ENCODE measurements around the gene PRRC2C.

PRRC2C gene

GRCh38 chr1:171616586-171616985 is 131.3 kb downstream of the PRRC2C start:
- Histone ChIP-seq H3K9me3 (ENCODE audit: control insufficient read depth, low read length) (no peaks in the 10 kb centered on the region), H3K27me3 (replicated peaks; ENCODE audit: control insufficient read depth, insufficient read depth, low read length, poor library complexity, severe bottlenecking) (no peaks in the 10 kb centered on the region), H3K27ac (ENCODE audit: insufficient read depth, low read length, poor library complexity, severe bottlenecking) (no peak overlapping the region), H3K4me3 (ENCODE audit: insufficient read depth, low read depth, low read length, poor library complexity, severe bottlenecking) (no peak overlapping the region), H3K36me3 (ENCODE audit: control insufficient read depth, insufficient read depth, low read length) (no peaks in the 10 kb centered on the region), H3K4me1 (ENCODE audit: control insufficient read depth, insufficient read depth, low read length, poor library complexity, severe bottlenecking) (no peaks in the 10 kb centered on the region)
- DNase-seq = no peak

- H3K4me3 ChIP-seq (ENCODE audit: insufficient read depth, low read depth, low read length, poor library complexity, severe bottlenecking) = no peak within 1 kb of the TSS
- no peak within 1 kb of the TSS for H3K27ac ChIP-seq (ENCODE audit: insufficient read depth, low read length, poor library complexity, severe bottlenecking)
- no peaks in the 10 kb centered on the region for H3K4me1 ChIP-seq (ENCODE audit: control insufficient read depth, insufficient read depth, low read length, poor library complexity, severe bottlenecking)
- no peaks in the 10 kb centered on the region for H3K36me3 ChIP-seq (ENCODE audit: control insufficient read depth, insufficient read depth, low read length)
- no peaks in the 10 kb centered on the region for H3K27me3 ChIP-seq (replicated peaks; ENCODE audit: control insufficient read depth, insufficient read depth, low read length, poor library complexity, severe bottlenecking)
- H3K9me3 ChIP-seq (ENCODE audit: control insufficient read depth, low read length) = no peaks in the 10 kb centered on the region
- DNase-seq = no peak
These were observed 136.8 kb downstream of the PRRC2C start, which contains the start of gene MYOCOS for GRCh38 chr1:171622152-171622462. Gene MYOCOS, plus strand, starts transcription at chr1:171622243. Its CDS starts 1,641 bp downstream, at chr1:171623884.

GRCh38 chr1:171623651-171624331 is 138.5 kb downstream of the PRRC2C start:
- DNase-seq = no peak
- Histone ChIP-seq H3K27me3 (replicated peaks; ENCODE audit: control insufficient read depth, insufficient read depth, low read length, poor library complexity, severe bottlenecking) (no peaks in the 10 kb centered on the region), H3K9me3 (ENCODE audit: control insufficient read depth, low read length) (no peaks in the 10 kb centered on the region), H3K27ac (ENCODE audit: insufficient read depth, low read length, poor library complexity, severe bottlenecking) (no peak overlapping the region), H3K4me3 (ENCODE audit: insufficient read depth, low read depth, low read length, poor library complexity, severe bottlenecking) (no peak overlapping the region), H3K36me3 (ENCODE audit: control insufficient read depth, insufficient read depth, low read length) (no peaks in the 10 kb centered on the region), H3K4me1 (ENCODE audit: control insufficient read depth, insufficient read depth, low read length, poor library complexity, severe bottlenecking) (no peaks in the 10 kb centered on the region)

GRCh38 chr1:171625225-171625624 is 139.9 kb downstream of the PRRC2C start:
- no peaks in the 10 kb centered on the region for H3K4me1 ChIP-seq (ENCODE audit: control insufficient read depth, insufficient read depth, low read length, poor library complexity, severe bottlenecking)
- no peaks in the 10 kb centered on the region for H3K36me3 ChIP-seq (ENCODE audit: control insufficient read depth, insufficient read depth, low read length)
- DNase-seq = no peak
- no peaks in the 10 kb centered on the region for H3K27me3 ChIP-seq (replicated peaks; ENCODE audit: control insufficient read depth, insufficient read depth, low read length, poor library complexity, severe bottlenecking)
- H3K4me3 ChIP-seq (ENCODE audit: insufficient read depth, low read depth, low read length, poor library complexity, severe bottlenecking) = no peak overlapping the region
- H3K27ac ChIP-seq (ENCODE audit: insufficient read depth, low read length, poor library complexity, severe bottlenecking) = no peak overlapping the region
- no peaks in the 10 kb centered on the region for H3K9me3 ChIP-seq (ENCODE audit: control insufficient read depth, low read length)

- Histone ChIP-seq H3K27me3 (replicated peaks; ENCODE audit: control insufficient read depth, insufficient read depth, low read length, poor library complexity, severe bottlenecking) (no peaks in the 10 kb centered on the region), H3K9me3 (ENCODE audit: control insufficient read depth, low read length) (no peaks in the 10 kb centered on the region), H3K27ac (ENCODE audit: insufficient read depth, low read length, poor library complexity, severe bottlenecking) (no peak overlapping the region), H3K4me3 (ENCODE audit: insufficient read depth, low read depth, low read length, poor library complexity, severe bottlenecking) (no peak overlapping the region), H3K36me3 (ENCODE audit: control insufficient read depth, insufficient read depth, low read length) (no peaks in the 10 kb centered on the region), H3K4me1 (ENCODE audit: control insufficient read depth, insufficient read depth, low read length, poor library complexity, severe bottlenecking) (no peaks in the 10 kb centered on the region)
- no peak for DNase-seq
These were observed 141.7 kb downstream of the PRRC2C start for GRCh38 chr1:171627020-171627419.

GRCh38 chr1:171628225-171628624 is 142.9 kb downstream of the PRRC2C start:
- H3K4me1 ChIP-seq (ENCODE audit: control insufficient read depth, insufficient read depth, low read length, poor library complexity, severe bottlenecking) = no peaks in the 10 kb centered on the region
- no peak for DNase-seq
- H3K4me3 ChIP-seq (ENCODE audit: insufficient read depth, low read depth, low read length, poor library complexity, severe bottlenecking) = no peak overlapping the region
- H3K36me3 ChIP-seq (ENCODE audit: control insufficient read depth, insufficient read depth, low read length) = no peaks in the 10 kb centered on the region
- no peaks in the 10 kb centered on the region for H3K27me3 ChIP-seq (replicated peaks; ENCODE audit: control insufficient read depth, insufficient read depth, low read length, poor library complexity, severe bottlenecking)
- H3K27ac ChIP-seq (ENCODE audit: insufficient read depth, low read length, poor library complexity, severe bottlenecking) = no peak overlapping the region
- H3K9me3 ChIP-seq (ENCODE audit: control insufficient read depth, low read length) = no peaks in the 10 kb centered on the region

- Histone ChIP-seq H3K9me3 (ENCODE audit: control insufficient read depth, low read length) (no peaks in the 10 kb centered on the region), H3K4me1 (ENCODE audit: control insufficient read depth, insufficient read depth, low read length, poor library complexity, severe bottlenecking) (no peaks in the 10 kb centered on the region), H3K27me3 (replicated peaks; ENCODE audit: control insufficient read depth, insufficient read depth, low read length, poor library complexity, severe bottlenecking) (no peaks in the 10 kb centered on the region), H3K36me3 (ENCODE audit: control insufficient read depth, insufficient read depth, low read length) (no peaks in the 10 kb centered on the region), H3K27ac (ENCODE audit: insufficient read depth, low read length, poor library complexity, severe bottlenecking) (no peak overlapping the region), H3K4me3 (ENCODE audit: insufficient read depth, low read depth, low read length, poor library complexity, severe bottlenecking) (no peak overlapping the region)
- no peak for DNase-seq
These were observed 150.3 kb downstream of the PRRC2C start for GRCh38 chr1:171635661-171636060.

- H3K4me1 ChIP-seq (ENCODE audit: control insufficient read depth, insufficient read depth, low read length, poor library complexity, severe bottlenecking) = no peaks in the 10 kb centered on the region
- no peak for DNase-seq
- no peak overlapping the region for H3K27ac ChIP-seq (ENCODE audit: insufficient read depth, low read length, poor library complexity, severe bottlenecking)
- H3K27me3 ChIP-seq (replicated peaks; ENCODE audit: control insufficient read depth, insufficient read depth, low read length, poor library complexity, severe bottlenecking) = no peaks in the 10 kb centered on the region
- no peaks in the 10 kb centered on the region for H3K36me3 ChIP-seq (ENCODE audit: control insufficient read depth, insufficient read depth, low read length)
- no peaks in the 10 kb centered on the region for H3K9me3 ChIP-seq (ENCODE audit: control insufficient read depth, low read length)
- H3K4me3 ChIP-seq (ENCODE audit: insufficient read depth, low read depth, low read length, poor library complexity, severe bottlenecking) = no peak overlapping the region
These were observed 150.8 kb downstream of the PRRC2C start for GRCh38 chr1:171636141-171636540.

- no peak overlapping the region for H3K4me3 ChIP-seq (ENCODE audit: insufficient read depth, low read depth, low read length, poor library complexity, severe bottlenecking)
- no peaks in the 10 kb centered on the region for H3K4me1 ChIP-seq (ENCODE audit: control insufficient read depth, insufficient read depth, low read length, poor library complexity, severe bottlenecking)
- DNase-seq = no peak
- H3K36me3 ChIP-seq (ENCODE audit: control insufficient read depth, insufficient read depth, low read length) = no peaks in the 10 kb centered on the region
- no peaks in the 10 kb centered on the region for H3K9me3 ChIP-seq (ENCODE audit: control insufficient read depth, low read length)
- H3K27me3 ChIP-seq (replicated peaks; ENCODE audit: control insufficient read depth, insufficient read depth, low read length, poor library complexity, severe bottlenecking) = no peaks in the 10 kb centered on the region
- H3K27ac ChIP-seq (ENCODE audit: insufficient read depth, low read length, poor library complexity, severe bottlenecking) = no peak overlapping the region
These were observed 152.7 kb downstream of the PRRC2C start for GRCh38 chr1:171637928-171638576.

- no peak overlapping the region for H3K27ac ChIP-seq (ENCODE audit: insufficient read depth, low read length, poor library complexity, severe bottlenecking)
- no peak for DNase-seq
- H3K9me3 ChIP-seq (ENCODE audit: control insufficient read depth, low read length) = no peaks in the 10 kb centered on the region
- no peak overlapping the region for H3K4me3 ChIP-seq (ENCODE audit: insufficient read depth, low read depth, low read length, poor library complexity, severe bottlenecking)
- no peaks in the 10 kb centered on the region for H3K4me1 ChIP-seq (ENCODE audit: control insufficient read depth, insufficient read depth, low read length, poor library complexity, severe bottlenecking)
- no peaks in the 10 kb centered on the region for H3K36me3 ChIP-seq (ENCODE audit: control insufficient read depth, insufficient read depth, low read length)
- no peaks in the 10 kb centered on the region for H3K27me3 ChIP-seq (replicated peaks; ENCODE audit: control insufficient read depth, insufficient read depth, low read length, poor library complexity, severe bottlenecking)
These were observed 154.9 kb downstream of the PRRC2C start for GRCh38 chr1:171640225-171640624.
